Measurements from ENCODE around the gene MREG.
"Not testable (repeated sequence)": the region's sequence is repeated elsewhere in the genome, so short reads cannot be mapped to it uniquely, and the experiment has no call there.

The MREG gene

DNA sequence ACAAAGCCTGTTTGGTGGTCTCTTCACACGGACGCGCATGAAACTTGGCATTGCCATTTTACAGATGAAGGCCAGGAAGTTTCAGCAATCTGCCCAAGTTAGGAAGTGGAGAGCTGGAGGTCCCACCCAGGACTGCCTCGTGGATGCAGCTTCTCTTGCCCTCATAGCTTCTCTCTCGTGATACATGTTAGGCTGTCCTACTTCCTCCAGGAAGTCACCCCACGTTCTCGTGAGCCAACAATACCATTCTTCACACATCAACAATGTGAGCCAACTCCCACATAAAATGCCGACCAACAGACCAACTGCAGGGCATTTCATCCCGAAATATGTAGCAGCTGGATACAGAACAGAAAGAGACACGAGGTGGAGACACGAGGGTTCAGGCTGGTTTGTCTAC lies 85.3 kb downstream of the MREG start:
- in situ Hi-C loops (cut with MboI; ENCODE audit: low pct_unique_long_range_greater_than_20kb, low sequenced_read_pairs, unreplicated experiment), result no loop called here
- TF ChIP-seq CTCF (IDR thresholded peaks at IDR 0.05; ENCODE audit: extremely low read depth, insufficient read depth, missing control alignments), result no peak
- DNase-seq (ENCODE audit: low spot score), result no peak

GRCh38 chr2:215926992-215927391 lies 86.4 kb downstream of the MREG start:
- DNase-seq (ENCODE audit: low spot score); in situ Hi-C loops (cut with MboI; ENCODE audit: low pct_unique_long_range_greater_than_20kb, low sequenced_read_pairs, unreplicated experiment): not testable (repeated sequence)

DNA sequence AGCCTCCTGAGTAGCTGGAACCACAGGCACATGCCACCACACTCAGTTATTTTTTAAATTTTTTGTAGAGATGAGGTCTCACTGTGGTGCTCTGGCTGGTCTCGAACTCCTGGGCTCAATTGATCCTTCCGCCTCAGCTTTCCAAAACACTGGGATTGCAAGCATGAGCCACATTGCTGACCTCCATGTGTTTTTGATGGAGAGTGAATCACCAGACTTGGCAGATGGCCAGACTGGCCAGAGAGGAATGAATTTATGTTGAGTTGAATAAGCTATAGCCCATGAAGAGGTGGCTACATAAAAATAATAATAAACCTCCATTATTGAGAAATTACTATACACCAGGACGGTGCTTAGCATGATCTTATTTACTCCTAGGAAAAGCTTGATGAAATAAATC lies 91.5 kb downstream of the MREG start:
- no peak for DNase-seq (ENCODE audit: low spot score)
- TF ChIP-seq CTCF (IDR thresholded peaks at IDR 0.05; ENCODE audit: extremely low read depth, insufficient read depth, missing control alignments), result no peak
- in situ Hi-C loops (cut with MboI; ENCODE audit: low pct_unique_long_range_greater_than_20kb, low sequenced_read_pairs, unreplicated experiment), result no loop called here

DNA sequence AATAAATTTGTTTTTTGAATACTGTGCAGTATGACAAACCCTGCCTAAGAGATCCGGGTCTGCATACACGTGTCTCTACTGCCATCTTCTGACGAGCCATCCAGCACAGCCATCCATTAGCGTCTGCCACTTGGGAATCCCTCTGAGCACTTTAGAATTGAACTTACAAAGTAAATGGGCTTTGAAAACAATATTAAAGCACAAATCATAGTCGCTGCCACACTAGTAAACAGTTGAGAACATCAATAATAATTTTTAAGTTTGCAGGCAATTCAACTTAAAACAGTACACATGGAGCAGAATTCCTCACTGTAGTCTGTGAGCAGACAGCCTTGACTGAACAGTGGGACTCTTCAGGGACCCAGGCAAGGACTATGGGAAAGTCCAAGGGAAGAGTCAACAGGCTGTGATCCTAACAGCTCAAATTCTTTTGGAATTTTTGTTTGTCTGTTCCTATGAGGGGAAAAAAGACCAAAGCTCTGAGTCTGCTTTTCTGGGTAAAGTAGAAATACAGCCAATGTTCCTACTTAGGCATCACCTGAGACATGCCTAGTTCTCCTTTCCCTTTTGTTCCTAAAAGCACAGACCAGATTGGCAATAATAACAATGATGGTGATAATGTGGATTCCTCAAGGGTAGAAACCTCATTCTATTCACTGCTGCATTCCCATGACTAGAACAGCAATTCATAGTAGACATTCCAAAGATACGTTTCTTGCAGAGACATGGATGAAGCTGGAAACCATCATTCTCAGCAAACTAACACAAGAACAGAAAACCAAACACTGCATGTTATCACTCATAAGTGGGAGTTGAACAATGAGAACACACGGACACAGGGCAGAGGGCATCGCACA lies 92.9 kb downstream of the MREG start:
- TF ChIP-seq CTCF (IDR thresholded peaks at IDR 0.05; ENCODE audit: extremely low read depth, insufficient read depth, missing control alignments), result peak; percentile 93
- in situ Hi-C loops (cut with MboI; ENCODE audit: low pct_unique_long_range_greater_than_20kb, low sequenced_read_pairs, unreplicated experiment), result no loop called here
- peak; percentile 59 for DNase-seq (ENCODE audit: low spot score)

- DNase-seq (ENCODE audit: low spot score), result no peak
- in situ Hi-C loops (cut with MboI; ENCODE audit: low pct_unique_long_range_greater_than_20kb, low sequenced_read_pairs, unreplicated experiment), result loop anchor here (10.0 kb wide), 1 partner anchor 475 kb away; no protein-coding TSS in a partner anchor
- no peak for TF ChIP-seq CTCF (IDR thresholded peaks at IDR 0.05; ENCODE audit: extremely low read depth, insufficient read depth, missing control alignments)
Measured at GRCh38 chr2:215919624-215920243, 93.6 kb downstream of the MREG start.

- in situ Hi-C loops (cut with MboI; ENCODE audit: low pct_unique_long_range_greater_than_20kb, low sequenced_read_pairs, unreplicated experiment), result loop anchor here (10.0 kb wide), 1 partner anchor 474 kb away; no protein-coding TSS in a partner anchor
Measured at GRCh38 chr2:215918901-215919599, 94.3 kb downstream of the MREG start.

More at GRCh38 chr2:215918901-215919599, 94.3 kb downstream of the MREG start:
- no peak for DNase-seq (ENCODE audit: low spot score)
- TF ChIP-seq CTCF (IDR thresholded peaks at IDR 0.05; ENCODE audit: extremely low read depth, insufficient read depth, missing control alignments), result no peak
